ENCODE measurements around the gene FAM107B.

GRCh38 chr10:14477408-14477710, 297.3 kb downstream of the FAM107B start:
- TF ChIP-seq CTCF (IDR thresholded peaks at IDR 0.05) (no peak), POLR2A (IDR thresholded peaks at IDR 0.05) (no peak)

All from adrenal gland (tissue), 5 donors.